Transverse colon (tissue), 4 donors: Measurements from ENCODE around the gene FXYD6. TPM values are rescaled to one million over a fixed set of nuclear protein-coding genes. Genes with fewer than 3 reads are reported as not detected.
A peak's percentile ranks its signal among the peaks of the same experiment; 100 is the strongest.

Experiments
- DNase-seq: peaks from one replicate; pipeline ENCODE4 v3.0.0-alpha.2; 2019
- H3K27ac ChIP-seq, 4 donors: fragments of 200-600 bp; sonication (generic); 2 replicates each; pipeline ENCODE4 v1.5.1; 2016 to 2018; ENCODE audit warnings: inconsistent platforms in 4 of 4
- H3K27me3 ChIP-seq: fragments of 200-600 bp; sonication (generic); 2 replicates; pipeline ENCODE4 v1.5.1; 2017; ENCODE audit warnings: inconsistent platforms
- H3K36me3 ChIP-seq, 4 donors: fragments of 200-600 bp; sonication (generic); 2 replicates each; pipeline ENCODE4 v1.5.1; 2017 to 2019; ENCODE audit warnings: inconsistent platforms in 4 of 4
- H3K4me1 ChIP-seq, 4 donors: fragments of 200-600 bp; sonication (generic); 2 replicates each; pipeline ENCODE4 v1.5.1; 2017 to 2020; ENCODE audit warnings: inconsistent platforms in 4 of 4
- H3K4me3 ChIP-seq, 4 donors: fragments of 200-600 bp; sonication (generic); 1 replicate in 1 of 4; 2 replicates in 3 of 4; pipeline versions ENCODE4 v1.5.1 to v1.6.1; 2017 to 2019; ENCODE audit warnings: inconsistent platforms in 4 of 4
- H3K9me3 ChIP-seq, 2 donors: fragments of 200-600 bp; sonication (generic); 2 replicates each; pipeline ENCODE4 v1.5.1; 2017 to 2019; ENCODE audit warnings: inconsistent platforms in 2 of 2
- CTCF ChIP-seq, 5 experiments: fragments of 200-600 bp in 3 of 5; fragments of 450-650 bp in 2 of 5; sonication (generic) in 3 of 5; IDR thresholded peaks; 1 replicate in 2 of 5; 2 replicates in 3 of 5; pipeline ENCODE4 v1.5.1; 2016 to 2017; ENCODE audit warnings: antibody characterized with exemption in 5 of 5, inconsistent platforms in 3 of 5, mild to moderate bottlenecking in 2 of 5, moderate library complexity in 1 of 5
- EP300 ChIP-seq: sonication (generic); formaldehyde crosslinking; IDR thresholded peaks from one replicate; pipeline ENCODE4 v1.6.1; 2017; ENCODE audit warnings: antibody characterized with exemption, low read depth
- POLR2A ChIP-seq: fragments of 450-650 bp; IDR thresholded peaks from one replicate; pipeline ENCODE4 v1.6.1; 2016; ENCODE audit warnings: antibody characterized with exemption, mild to moderate bottlenecking, moderate library complexity
- POLR2AphosphoS5 ChIP-seq, 3 donors: sonication (generic); formaldehyde crosslinking; IDR thresholded peaks; one replicate each; pipeline ENCODE4 v1.6.1; 2016; ENCODE audit warnings: antibody characterized with exemption in 3 of 3
- WGBS, 2 donors: methylation state at CpG; one replicate each; pipeline ENCODE4 v1.1.5; 2018; ENCODE audit warnings: low coverage in 1 of 2; 5-methylcytosine and 5-hydroxymethylcytosine counted together
- in situ Hi-C, 4 donors: fragments of 200-750 bp; cut with MboI; loops; one replicate each; pipeline versions ENCODE4 v1.15.0 to v1.15.1; 2017; ENCODE audit warnings: low sequenced_read_pairs in 3 of 4, low pct_ligation_motif_present in 1 of 4, low pct_unique_long_range_greater_than_20kb in 1 of 4
- intact Hi-C: fragments of 100-400 bp; cut with DNase I; formaldehyde crosslinking; loops from one replicate; pipeline ENCODE4 v1.15.1; 2023; ENCODE audit warnings: low total_unique reads
- total RNA-seq, 4 donors: library from RNA; depleted of rRNA; stranded (reverse); fragments of >200 nt; gene quantifications; one replicate each; pipeline ENCODE4 v1.1.0, GENCODE V29; 2016

The FXYD6 gene
- total RNA-seq, 4 donors from 2014 or later = 29.2 to 62.5 (median 46.0) TPM

- Histone ChIP-seq H3K4me3 (no peak overlapping the region), H3K4me1 (peaks cover 2 to 28% (median 15%) of the 10 kb centered on the region in 4 donors), H3K9me3 (no peaks in the 10 kb centered on the region), H3K27me3 (no peaks in the 10 kb centered on the region), H3K36me3 (no peaks in the 10 kb centered on the region), H3K27ac (peak overlapping the region; percentile 15 to 71 (median 46))
- in situ Hi-C loops (loop anchor here in 3 of 4 donors (10.0 to 25.0 kb wide), 4 partner anchors 245 to 372 kb away; no protein-coding TSS in a partner anchor), intact Hi-C loops (no loop called here)
- TF ChIP-seq POLR2A = peak; percentile 10
- TF ChIP-seq CTCF (IDR thresholded peaks at IDR 0.05) = peak; percentile 42 to 83 (median 60)
- TF ChIP-seq POLR2AphosphoS5 (IDR thresholded peaks at IDR 0.05) = no peak
- WGBS, 2 donors = 16 to 40% methylated on average over 3 to 22 of the region's 22 CpGs
- peak; percentile 78 for DNase-seq
These were observed 67.0 kb downstream of the FXYD6 start for GRCh38 chr11:117809236-117810055.

GRCh38 chr11:117808784-117809183 lies 67.7 kb downstream of the FXYD6 start:
- in situ Hi-C loops (loop anchor here in 3 of 4 donors (10.0 to 25.0 kb wide), 4 partner anchors 246 to 371 kb away; no protein-coding TSS in a partner anchor), intact Hi-C loops (no loop called here)
- Histone ChIP-seq H3K27me3 (no peaks in the 10 kb centered on the region), H3K9me3 (no peaks in the 10 kb centered on the region), H3K27ac (peak overlapping the region; percentile 15 to 71 (median 46)), H3K4me1 (peaks cover 0 to 21% (median 11%) of the 10 kb centered on the region in 4 donors), H3K36me3 (no peaks in the 10 kb centered on the region), H3K4me3 (no peak overlapping the region)
- DNase-seq = peak; percentile 53
- no peak for TF ChIP-seq POLR2A
- no peak for TF ChIP-seq EP300
- no peak for TF ChIP-seq POLR2AphosphoS5 (IDR thresholded peaks at IDR 0.05)
- TF ChIP-seq CTCF (IDR thresholded peaks at IDR 0.05) = no peak
- WGBS, 2 donors = 37 to 56% methylated on average over 6 to 12 of the region's 12 CpGs

- peak; percentile 84 for DNase-seq
- H3K4me3 ChIP-seq = no peak overlapping the region
- H3K27me3 ChIP-seq = no peaks in the 10 kb centered on the region
- H3K27ac ChIP-seq = peak overlapping the region in 1 of 4 donors; percentile 71
- H3K9me3 ChIP-seq = no peaks in the 10 kb centered on the region
- H3K4me1 ChIP-seq = peaks cover 0 to 18% (median 11%) of the 10 kb centered on the region in 4 donors
- intact Hi-C loops (no loop called here), in situ Hi-C loops (loop anchor here in 3 of 4 donors (10.0 to 25.0 kb wide), 4 partner anchors 247 to 370 kb away; no protein-coding TSS in a partner anchor)
- H3K36me3 ChIP-seq = no peaks in the 10 kb centered on the region
- WGBS, 2 donors = 49 to 51% methylated on average over 3 to 22 of the region's 22 CpGs
- peak; percentile 91 to 95 (median 93) for TF ChIP-seq CTCF (IDR thresholded peaks at IDR 0.05)
- no peak for TF ChIP-seq EP300
These were observed 68.8 kb downstream of the FXYD6 start for GRCh38 chr11:117807482-117808327.

- in situ Hi-C loops (loop anchor here in 3 of 4 donors (10.0 to 25.0 kb wide), 4 partner anchors 248 to 370 kb away; no protein-coding TSS in a partner anchor), intact Hi-C loops (no loop called here)
- H3K27me3 ChIP-seq = no peaks in the 10 kb centered on the region
- H3K27ac ChIP-seq = no peak overlapping the region
- H3K4me1 ChIP-seq = peaks cover 0 to 18% (median 11%) of the 10 kb centered on the region in 4 donors
- no peak for TF ChIP-seq CTCF (IDR thresholded peaks at IDR 0.05)
- TF ChIP-seq EP300 = no peak
- no peak for TF ChIP-seq POLR2A
- DNase-seq = no peak
- no peaks in the 10 kb centered on the region for H3K36me3 ChIP-seq
- no peaks in the 10 kb centered on the region for H3K9me3 ChIP-seq
- H3K4me3 ChIP-seq = no peak overlapping the region
- 78% methylated on average over 5 of the region's 5 CpGs; no CpG with 5 or more reads in 1 of the 2 donors for WGBS, 2 donors
These were observed 69.6 kb downstream of the FXYD6 start for GRCh38 chr11:117806846-117807245.
